Glomerular endothelial cell (primary cell): ENCODE measurements around the gene KAZN. TPM values are rescaled to one million over a fixed set of nuclear protein-coding genes. Genes with fewer than 3 reads are reported as not detected.

Experiments used
- DNase-seq: peaks from one replicate; pipeline ENCODE4 v3.0.0-alpha.2; 2011; ENCODE audit warnings: low read depth, low spot score; ENCODE audit errors: extremely low read depth
- total RNA-seq: library from RNA; depleted of rRNA; stranded (reverse); fragments of >200 nt; gene quantifications from 2 replicates; pipeline ENCODE4 v1.2.3, GENCODE V29; 2015

KAZN gene
- total RNA-seq, 1 donor from 2014 or later = 6.9 TPM

DNA sequence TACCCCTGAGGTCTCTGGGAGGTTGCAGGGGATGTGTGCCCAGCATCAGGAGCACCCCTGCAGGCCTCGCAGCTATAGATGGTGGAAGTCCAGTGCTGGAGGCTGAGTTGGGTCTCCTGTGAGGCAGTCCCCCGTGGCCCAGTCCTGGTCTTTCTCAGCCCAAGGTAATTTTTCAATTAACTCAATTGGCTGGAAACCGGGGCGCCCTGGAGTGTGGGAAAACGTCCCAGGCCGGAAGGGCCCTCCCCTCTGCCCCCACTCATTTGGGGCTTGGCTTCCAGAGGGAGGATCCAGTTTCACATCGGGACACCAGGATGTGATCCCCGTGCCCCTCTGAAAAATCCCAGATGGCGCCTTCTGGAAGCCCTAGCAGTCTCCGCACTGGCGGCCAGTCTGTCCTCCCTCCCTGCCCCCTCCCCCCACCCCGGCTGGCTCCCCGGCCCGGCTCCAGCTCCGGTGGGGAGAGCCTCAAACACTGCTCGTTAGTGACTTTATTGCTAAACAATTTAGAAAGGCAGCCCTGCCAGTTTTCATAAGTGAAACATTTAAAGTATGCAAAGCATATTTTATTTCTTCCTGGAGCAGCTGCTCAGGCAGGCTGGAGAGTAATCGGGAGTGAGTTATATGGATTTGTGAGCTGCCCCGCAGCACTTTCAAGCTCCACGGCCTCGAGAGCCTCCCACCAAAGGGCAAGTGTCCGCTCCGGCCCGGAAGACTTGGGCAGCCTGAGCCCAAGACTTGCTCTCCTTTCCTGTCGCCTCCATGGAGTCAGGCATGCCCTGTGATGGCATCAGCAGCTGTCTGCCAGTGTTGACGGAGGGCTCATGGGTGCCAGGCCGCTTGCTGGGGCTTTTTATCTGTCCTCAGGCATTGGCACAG lies 346.9 kb downstream of the KAZN start:
- no peak for DNase-seq

DNA sequence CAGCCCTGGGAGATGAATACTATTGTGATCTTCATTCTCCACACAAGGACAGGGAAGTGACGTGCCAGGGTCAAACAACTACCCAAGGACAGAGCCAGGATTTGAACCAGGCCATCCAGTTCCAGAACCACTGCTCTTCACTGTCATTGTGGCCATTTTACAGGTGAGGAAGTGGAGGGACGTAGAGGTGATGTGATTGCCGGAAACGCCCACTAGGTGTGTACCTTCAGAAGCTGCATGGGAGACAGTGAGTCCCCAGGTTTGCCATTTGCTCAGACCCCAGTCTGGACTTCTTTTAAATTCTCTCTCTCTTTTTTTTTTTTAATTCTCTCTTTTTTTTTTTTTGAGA lies 347.5 kb downstream of the KAZN start:
- DNase-seq = no peak

DNA sequence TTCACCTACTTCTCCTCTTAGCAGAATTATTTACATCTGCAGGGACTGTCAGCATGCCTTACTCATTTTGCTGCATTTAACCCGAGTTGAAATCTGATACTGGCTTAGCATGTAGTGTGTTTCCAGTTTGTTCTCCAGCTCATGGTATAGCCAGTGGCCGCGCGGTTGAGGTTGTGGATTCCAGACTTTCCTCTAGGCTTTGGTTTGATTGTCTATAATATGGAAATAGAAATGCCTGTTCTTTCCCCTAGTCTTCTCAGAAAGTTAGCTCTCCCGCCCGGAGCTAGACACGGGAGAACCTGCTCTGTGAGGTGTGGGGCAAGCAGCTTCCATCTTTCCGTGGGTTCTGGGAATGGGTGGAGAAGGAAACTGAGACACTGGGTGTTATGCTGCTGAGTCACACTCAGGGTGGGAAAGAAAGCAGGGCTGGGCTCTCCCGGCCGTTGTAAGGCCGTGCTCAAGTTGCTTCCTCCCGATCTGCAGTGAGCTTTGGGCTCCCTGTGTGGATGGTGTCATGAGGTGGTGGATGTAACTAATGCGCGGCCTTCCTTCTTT lies 348.3 kb downstream of the KAZN start:
- DNase-seq = no peak

DNA sequence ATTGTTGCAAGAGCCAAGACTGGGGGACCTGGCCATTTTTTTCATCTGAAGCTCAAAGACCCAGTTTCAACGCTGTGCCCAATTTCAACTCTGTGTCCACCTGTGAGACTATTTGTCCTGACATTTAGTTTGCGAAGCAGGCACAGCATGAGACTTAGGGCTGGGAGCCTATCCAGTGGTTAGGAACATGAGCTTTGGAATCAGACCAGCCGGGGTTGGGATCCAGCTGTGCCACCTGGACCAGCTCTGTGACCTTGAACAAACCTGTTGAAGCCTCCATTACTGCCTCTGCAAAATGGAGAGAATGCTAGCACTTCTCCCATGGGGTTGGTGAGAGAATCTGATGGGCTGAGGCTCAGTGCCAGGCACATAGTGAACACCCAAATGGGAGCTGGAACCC lies 348.9 kb downstream of the KAZN start:
- no peak for DNase-seq

DNA sequence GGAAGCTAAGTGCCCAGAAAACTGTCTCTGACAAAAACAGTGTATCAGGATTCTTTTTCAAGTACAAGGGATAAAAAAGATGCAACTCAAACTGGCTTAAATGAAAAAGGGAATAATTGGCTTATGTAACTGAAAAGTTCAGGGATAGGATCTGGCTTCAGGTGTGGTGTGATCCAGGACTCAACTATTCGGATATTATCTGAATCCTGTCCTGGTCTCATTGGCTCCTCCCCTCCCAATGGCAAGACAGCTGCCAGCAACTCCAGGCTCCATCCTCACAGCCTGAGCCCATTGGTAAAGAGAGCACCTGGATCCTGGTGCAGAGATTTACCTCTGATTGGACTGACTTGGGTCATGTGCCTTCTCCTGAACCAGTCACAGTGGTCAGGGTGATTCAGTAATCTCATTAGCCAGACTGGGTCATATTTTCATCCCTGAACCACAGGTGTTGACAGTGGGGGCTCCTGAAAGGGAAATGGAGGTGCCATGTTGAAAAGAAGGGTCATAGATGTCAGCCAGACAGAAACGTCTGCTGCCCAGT lies 349.7 kb downstream of the KAZN start:
- no peak for DNase-seq

DNA sequence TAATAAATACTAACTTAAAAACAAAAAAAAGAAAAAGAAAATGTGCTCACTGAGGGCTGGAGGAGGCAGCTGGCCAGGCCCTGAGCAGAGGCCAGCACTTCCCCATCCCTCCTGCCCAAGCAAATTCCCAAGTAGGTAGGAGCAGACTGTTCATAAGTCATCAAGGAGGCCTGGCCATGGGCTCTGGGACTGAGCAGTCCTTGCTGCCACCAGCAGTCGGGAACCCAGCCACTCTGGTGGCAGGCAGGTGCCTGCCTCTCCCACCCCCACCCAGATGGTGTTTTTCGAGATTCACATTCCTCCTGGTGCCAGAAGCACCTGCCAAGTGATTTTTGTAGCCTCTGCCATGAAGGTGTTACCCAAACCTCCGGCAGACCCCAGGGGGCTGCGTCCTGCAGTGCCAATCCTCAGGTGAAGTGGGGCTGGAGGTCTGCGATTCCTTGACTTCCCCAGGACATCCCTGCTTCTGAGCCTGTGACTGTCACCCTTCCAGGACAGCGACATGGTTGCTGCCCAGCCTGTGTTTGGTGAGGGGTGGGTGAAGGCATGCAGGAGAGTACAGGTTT lies 350.9 kb downstream of the KAZN start:
- DNase-seq = no peak

DNA sequence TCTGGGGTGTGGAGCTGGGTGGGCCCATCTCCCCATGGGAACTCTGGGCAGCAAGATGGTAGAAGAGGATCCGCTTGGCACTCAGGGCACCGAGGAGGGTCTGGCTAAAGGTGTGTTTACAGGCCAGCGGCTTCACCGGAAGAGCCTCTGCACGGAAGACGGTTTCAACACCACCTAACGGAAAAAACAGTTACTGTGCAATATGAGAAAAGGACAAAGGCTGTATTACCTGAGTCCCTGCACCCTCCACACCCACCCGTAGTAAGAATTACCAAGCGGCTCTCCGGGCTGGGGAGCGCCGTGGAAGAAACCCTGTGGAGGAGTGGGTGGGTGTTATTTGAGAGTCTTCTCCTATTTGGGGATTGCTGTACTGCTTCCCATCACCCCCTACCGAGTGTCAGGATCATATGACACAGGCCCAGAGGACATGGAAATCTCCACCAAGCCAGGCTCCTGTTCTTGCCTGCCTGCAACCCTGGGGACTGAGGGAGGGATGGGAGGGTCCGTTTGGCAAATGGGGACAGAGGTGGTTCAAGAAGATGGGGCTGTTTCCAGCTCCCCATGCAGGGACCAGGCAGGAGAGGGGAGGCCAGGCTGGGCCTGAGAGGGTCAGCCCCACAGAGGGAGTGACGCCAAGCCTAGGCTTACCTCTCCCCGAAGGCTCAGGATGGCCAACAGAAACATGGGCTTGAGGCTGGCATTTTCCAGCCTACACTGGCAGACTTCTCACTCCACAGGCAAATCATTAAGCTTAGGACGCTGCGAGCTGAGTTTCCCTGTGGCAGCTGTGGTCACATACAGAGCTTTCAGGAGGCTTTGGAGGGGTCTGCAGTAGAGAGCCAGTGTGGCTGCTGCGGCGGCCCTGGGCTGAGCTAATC lies 351.6 kb downstream of the KAZN start:
- no peak for DNase-seq

DNA sequence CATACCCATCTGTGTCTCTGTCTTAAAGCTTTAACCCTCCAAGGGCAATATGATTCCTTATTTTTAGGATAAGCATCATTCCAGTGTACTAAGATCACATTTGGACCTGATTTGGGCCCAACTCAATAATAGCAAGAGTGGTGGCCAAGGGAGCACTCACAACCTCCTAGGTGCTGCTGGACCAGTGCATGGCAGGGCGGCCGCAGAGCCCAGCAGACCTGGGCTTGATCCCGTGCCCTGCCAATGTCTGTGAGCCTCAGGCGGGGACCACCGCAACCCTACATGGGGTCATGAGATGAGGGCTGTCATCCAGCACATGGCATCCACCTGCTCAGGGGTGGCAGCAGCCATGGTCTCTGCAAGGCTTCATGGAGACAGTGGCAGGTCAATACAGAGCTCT lies 353.3 kb downstream of the KAZN start:
- no peak for DNase-seq

DNA sequence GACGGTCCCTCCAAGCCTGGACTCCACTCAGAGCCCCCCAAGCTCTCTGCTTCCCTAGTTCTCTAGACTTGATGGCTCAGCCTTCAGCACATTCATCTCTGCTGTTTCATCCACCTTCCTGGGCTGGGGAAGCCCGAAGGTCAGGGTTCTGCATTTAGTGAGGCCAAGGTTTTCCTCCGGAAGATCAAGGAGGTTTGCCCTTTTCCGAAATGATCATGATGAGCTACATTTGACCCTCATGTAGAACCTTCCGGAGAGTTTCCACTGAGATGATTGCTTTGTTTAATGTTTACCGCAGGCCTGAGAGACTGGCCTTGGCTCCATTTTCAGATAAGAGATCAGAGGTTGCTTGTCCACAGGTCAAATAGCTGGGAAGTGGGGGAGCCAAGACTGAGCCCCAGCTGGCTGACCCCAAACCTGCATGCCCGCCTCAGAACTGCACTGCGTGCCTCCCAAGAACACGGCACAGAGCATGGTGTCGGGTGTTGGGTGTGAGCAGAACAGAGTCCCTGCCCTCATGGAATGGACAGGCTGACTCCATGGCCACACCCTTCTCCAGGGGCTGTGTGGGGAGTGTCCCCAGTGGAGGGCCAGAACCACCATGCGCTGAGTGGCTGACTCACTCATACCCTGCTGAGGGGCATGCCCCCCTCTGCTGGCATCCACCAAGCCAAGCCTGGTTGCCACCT lies 354.3 kb downstream of the KAZN start:
- no peak for DNase-seq

DNA sequence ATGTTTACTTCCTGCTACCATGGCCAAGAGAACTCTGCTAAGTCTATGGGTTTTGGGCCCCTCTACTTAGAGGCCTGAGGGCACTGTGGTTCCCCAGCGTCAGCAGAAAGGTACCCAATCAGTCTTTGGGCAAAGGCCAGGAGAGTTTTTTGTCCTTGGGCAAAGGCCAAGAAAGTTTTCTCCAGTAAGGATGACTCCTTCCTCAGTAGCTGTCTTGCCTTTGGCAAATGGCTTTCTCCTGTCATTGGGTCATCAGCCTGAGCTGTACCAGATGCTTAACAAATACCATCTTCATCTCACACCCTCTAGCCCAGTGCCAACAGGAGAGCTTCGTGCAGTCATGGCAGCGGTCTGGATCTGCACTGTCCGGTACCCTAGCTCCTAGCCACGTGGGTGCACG lies 355.7 kb downstream of the KAZN start:
- no peak for DNase-seq

DNA sequence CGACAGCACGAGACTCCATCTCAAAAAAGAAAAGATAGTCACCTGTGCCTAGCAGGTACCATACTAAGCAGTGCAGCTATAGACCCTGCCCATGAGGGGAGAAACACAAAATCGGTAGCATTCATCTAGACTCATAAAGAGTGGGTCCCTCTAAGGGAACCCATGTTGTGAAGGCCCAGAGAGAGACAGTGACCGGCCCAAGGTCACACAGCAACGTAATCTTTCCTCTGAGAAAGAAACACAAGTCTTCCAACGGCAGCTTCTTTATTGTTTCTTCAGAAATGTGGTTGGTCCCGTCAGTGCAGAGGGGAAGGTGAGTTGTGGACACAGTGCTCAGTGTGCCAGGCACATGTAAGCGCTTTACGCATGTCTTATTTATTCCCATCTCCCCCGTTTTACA lies 356.4 kb downstream of the KAZN start:
- DNase-seq = no peak

DNA sequence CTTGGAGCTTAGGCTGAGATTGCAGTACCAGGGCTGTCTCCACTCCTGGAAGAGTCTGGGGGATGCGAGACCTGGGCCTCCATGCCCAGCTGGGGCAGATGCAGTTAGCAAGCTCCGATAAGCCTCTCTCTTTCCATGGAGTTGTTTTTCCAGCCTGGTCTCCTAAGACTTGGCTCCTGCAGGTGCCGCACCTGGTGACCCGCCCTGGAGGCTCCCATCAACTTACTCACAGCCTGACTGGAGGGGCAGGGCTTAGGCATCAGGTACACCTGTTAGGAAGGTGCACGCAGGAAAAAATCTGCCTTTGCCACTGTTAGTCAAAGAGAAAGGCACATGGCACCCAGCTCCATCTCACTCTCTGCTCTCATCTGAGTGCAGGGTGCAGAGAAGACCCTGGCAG lies 356.9 kb downstream of the KAZN start:
- no peak for DNase-seq

DNA sequence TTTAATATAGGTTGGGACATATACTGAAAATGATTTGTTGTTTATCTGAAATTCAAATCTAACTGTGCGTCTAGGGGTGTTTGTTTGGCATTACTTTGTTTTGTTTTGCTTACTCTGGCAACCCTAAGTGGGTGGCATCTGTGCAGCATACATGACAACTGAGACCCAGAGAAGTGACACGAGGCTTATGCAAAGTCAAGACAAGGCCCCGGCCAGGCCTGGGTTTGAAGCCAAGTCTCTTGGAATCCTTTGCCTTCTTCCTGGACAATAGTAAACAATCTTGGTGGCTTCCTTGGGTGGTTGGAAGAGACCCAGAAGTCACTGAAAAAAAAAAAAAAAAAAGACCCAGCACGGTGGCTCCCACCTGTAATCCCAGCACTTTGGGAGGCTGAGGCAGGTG lies 357.5 kb downstream of the KAZN start:
- no peak for DNase-seq

DNA sequence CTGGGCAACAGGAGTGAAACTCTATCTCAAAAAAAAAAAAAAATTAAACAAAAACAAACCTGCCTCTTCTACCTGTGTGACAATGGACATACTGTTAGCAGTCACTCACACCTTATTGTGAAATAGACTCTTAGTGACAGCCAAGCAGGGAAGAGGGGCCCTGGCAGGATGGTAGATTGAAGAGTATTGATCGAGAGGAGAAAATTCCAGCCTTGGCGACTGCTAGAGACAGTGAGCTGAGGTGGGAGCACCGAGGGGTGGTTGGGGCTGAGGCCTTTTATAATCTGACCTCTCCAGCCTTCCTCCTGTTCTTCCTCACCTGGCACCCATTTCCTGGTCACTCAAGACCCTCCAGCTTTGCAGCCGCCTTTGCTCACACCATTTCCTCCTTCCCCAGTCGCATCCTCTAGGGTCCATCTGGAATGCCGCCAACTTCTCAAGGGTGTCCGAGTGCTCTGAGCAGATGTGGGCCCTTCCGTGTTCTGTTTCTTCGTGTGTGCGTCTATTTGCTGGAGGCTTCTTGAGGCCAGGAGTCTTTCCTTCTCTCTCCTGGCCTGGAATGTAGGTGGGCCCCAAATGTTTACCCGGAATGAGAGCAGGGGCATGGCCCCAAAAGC lies 358.2 kb downstream of the KAZN start:
- no peak for DNase-seq

DNA sequence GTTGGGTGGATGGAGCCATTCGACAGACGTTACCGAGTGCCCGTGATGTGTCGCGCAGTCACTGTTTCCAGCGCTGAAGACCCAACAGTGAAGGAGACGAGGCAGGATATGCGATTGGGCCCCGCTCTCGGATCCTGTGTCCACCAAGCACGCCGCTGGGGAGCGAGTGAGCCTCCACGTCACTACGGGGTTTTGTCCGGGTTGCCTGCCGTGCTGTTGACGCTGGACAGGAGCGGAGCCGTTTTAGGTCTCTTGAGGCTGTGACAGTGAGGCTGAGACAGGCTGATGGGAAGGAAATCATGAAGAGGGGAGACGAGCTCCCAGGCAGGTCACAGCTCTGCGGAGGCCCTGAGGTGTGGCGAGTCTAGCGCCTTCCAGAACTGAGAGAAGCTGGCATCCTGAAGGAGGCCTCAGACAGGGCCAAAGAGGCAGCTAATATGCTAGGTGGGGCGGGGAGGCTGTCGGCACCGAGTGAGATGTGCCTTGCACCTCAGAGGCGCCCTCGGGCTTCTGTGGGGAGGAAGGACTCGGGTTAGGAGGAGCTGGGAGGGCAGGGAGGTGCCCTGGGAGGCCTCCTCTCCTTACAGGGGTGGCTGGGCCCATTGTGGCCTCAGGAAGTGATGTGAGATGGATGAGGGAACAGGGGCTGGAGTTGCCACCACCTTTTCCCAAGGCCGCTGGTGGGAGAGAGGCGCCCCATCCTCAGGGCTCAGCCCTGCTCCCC lies 359.1 kb downstream of the KAZN start:
- no peak for DNase-seq

DNA sequence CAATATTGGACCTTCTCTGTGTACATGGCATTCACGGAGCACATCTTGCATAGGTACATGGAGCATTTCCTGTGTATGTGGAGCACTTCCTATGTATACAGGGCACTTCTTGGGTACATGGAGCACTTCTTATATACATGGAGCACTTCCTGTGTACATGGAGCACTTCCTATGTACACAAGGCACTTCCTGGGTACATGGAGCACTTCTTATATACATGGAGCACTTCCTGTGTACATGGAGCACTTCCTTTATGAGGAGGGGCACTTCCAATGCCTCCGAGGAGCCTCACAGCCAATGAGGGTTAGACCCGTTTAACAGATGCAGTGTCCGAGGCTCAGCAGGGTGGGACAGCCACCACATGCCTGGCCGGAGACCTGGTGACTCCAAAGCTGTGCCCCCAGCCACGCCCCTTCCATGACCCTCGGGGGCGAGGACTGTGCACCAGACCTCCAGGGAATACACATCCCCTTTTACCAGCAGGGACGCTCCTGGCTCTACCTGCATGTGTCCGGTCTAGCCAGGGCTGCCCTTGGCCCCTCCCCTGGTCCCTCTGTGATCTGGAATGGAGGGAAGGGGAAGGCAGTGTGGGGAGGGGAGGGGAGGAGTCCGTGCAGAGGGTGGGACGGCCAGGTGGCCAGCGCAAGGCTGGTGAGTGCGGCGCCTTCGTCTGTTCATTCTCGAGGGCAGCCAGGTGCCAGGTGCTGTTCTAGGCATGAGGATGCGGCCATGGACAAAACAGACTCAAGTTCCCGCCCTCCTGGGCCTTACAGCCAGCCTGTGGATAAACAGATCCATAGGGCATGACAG lies 360.0 kb downstream of the KAZN start:
- DNase-seq = no peak

DNA sequence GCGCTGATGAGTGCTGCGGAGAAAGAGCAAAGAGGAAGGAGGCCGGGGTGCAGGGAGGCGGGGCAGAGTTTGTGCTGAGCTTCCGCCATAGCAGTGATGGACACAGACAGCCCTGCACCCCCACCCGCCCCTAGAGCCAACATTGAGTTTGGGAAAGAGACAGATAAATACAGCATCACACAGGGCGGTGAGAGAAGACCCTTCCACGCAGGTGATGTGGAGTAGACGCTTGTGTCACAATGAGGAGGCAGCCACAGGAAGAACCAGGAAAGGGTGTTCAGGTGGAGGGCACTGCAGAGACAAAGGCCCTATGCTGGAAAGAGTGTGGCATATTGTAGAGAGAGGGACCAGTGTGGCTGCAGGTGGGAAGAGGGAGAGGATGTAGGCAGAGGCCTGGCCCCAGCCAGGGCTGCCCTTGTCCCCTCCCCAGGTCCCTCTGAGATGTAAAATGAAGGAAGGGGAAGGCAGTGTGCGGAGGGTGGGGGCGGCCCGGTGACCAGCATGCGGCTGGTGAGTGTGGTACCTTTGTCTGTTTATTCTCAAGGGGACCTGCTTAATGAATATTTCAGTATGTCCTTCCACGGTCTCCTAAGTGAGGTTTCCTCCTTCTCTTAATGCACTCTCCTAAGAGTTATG lies 360.7 kb downstream of the KAZN start:
- DNase-seq = no peak

DNA sequence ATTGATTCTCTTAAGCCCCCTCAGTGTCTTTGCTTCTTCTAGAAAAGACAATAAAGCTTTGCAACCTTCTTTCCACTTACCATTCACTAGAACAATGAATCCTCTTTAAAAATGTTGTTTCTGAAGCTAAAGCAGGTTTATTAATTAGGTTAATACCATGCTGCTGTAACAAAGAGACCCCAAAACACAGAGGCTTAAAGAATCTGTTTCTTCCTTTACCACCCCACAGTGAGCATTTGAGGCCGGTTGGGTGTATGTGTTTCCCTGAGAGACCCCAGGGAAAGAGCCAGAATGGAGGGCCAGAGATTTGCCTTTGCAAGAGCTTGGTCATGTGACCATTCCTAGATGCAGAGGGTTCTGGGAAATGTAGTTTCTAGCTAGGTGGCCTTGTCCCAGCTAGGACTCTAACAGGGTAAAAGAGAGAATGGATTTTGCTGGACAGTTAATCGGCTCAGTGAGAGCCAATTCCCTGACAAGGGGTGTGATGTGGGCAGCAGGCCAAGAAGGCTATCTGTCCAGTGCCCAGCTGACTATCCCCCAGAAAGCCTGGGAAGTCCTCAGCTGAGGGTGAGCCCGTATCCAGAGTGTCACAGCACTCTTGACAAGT lies 363.3 kb downstream of the KAZN start:
- no peak for DNase-seq
